ENCODE results near the gene GRIN1.

GRIN1 gene

GRCh38 chr9:137166380-137167229 lies 27.7 kb downstream of the GRIN1 start:
- no peak for DNase-seq

GRCh38 chr9:137167277-137167746 lies 28.4 kb downstream of the GRIN1 start:
- no peak for DNase-seq

- DNase-seq, result no peak
Measured at GRCh38 chr9:137167747-137168572, 29.0 kb downstream of the GRIN1 start.

- DNase-seq, result no peak
Measured at GRCh38 chr9:137168573-137168903, 29.6 kb downstream of the GRIN1 start.

DNA sequence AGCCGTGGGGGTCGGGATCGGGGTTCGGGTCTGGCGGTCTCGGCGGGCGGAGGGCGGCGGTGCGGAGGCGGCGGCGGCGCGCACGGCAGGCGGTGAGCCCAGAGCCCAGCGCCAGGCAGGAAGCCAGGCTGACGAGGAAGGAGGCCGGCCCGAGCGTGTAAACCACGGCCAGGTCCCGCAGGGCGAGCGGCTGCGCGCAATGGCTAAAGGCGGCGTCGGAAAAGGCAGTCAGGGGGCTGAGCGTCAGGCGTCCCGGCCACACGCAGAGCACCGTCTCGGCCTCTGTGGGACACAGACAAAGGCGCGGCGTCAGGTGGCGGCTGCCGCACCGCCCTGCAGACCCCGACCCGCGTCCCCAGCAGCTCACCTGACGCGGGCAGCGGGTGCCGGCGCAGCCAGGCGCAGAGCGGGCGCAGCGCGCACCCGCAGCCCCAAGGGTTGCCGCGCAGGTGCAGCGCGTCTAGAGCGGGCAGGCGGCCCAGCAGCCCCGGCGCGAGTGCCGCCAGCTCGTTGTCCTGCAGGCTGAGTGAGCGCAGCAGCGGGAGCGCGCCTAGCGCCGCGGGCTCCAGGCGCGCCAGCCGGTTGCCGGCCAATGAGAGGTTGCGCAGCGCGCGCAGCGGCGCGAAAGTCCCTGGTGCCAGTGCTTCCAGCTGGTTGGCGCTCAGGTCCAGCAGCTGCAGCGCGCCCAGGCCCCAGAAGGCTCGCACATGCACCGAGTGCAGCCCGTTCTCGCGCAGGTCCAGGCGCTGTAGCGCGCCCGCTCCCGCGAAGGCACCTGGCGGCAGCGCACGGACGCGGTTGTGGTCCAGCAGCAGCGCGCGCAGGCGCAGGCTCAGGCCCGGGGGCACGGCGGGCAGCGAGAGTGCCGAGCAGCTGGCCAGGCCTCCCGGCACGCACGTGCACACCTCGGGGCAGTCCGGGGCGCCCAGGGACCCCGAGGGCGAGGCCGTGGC lies 30.2 kb downstream of the GRIN1 start:
- peak; percentile 82 for DNase-seq

DNA sequence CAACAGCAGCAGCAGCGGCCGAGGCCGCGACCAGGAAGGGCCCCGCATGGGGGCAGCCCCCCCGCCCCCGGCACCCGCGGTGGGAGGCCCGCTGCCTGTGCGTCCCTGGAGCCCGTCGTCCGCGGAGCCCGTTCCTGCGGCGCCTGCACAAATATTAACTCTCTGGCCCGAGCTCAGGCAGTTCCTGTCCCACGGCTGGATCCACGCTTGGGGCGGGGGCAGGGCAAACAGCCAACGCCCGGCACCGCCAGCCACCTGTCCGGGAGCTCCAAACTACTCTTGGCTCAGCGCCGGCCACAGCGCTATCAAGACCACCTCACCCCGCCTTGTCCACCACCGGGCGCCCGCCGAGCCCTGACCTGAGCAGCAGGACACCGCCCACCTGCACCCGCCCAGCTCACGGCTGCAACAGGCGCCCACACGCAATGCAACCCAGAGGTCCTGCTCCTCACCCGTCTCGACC lies 31.0 kb downstream of the GRIN1 start, which contains the start of gene LRRC26:
TSS of gene LRRC26 (minus strand) at position 156 of the 463 bp plus-strand sequence. CDS start at position 48, 108 bp downstream.
- no peak for DNase-seq

- no peak for DNase-seq
Measured at GRCh38 chr9:137170486-137171148, 31.7 kb downstream of the GRIN1 start.

- no peak for DNase-seq
Measured at GRCh38 chr9:137171149-137171900, 32.4 kb downstream of the GRIN1 start.

- no peak for DNase-seq
Measured at GRCh38 chr9:137172901-137173795, 34.2 kb downstream of the GRIN1 start.

GRCh38 chr9:137173796-137174664 lies 35.1 kb downstream of the GRIN1 start:
- no peak for DNase-seq

- no peak for DNase-seq
Measured at GRCh38 chr9:137174722-137175293, 35.9 kb downstream of the GRIN1 start.

DNA sequence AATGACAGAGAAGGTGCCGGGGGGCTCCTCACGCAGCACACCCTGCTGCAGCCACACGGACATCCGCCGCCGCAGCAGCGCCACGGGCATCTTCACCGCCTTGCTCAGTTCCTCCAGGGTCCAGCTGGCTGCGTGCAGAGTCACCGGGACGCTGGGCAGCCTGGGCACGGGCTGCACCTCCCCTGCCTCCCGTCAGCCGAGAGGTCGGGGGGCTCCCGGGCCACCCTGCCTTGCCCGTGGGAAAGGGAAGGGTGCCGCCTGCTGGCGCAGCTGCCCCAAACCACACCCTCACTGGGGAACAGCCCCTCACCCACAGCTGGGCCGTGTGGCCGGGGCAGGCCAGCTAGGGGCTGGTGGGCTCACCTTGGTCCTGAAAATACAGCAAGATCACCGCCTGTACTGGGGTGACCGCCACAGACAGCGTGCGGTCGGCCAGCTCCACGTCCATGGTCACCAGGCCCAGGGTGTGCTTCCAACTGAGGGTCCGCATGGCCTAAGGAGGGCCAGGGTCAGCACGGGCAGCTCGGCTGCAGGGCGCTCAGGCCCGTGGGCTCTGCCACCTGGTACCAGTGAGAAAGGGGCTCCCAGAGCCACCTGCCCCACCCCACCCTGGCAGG lies 36.5 kb downstream of the GRIN1 start:
- no peak for DNase-seq

DNA sequence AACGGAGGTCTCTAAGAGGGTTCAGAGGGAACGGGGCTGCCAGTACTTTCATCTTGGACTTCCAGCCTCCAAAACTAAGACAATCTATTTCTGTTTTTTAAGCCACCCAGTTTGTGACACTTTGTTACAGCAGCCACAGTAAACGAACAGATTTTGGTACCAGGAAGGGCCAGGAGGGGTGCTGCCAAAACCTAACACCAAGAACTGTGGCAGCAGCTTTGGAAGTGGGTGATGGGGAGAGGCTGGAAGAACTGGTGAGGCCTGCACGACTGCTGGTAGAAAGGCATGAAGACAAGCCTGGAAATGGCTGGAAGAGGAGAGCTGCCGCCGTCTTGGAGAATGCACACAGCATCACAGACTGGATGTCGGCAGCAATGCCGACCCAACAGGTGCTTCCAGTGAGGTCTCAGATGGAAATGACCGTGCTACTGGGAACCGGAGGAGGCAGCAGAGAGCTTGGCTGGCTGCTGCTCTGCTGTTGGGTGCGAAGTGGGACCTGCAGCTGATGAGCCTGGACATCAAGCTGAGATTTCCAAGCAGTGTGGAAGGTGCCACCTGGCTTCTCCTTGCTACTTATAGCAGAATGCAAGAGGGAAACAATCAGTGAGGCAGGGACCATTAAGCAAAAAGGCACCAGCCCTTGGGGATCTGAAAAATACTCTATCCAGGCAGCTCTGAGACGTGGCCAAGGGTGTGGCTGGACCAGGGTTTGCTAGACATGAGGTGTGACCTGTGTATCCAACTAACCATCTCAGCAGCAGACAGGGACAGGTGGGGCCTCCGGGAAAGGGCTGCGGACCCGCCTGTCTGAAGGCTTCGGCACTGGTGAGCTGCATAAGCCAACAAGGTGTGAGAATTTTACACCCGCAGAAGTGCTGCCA lies 37.6 kb downstream of the GRIN1 start:
- DNase-seq, result peak; percentile 15

- DNase-seq, result no peak
Measured at GRCh38 chr9:137178201-137178938, 39.4 kb downstream of the GRIN1 start.

DNA sequence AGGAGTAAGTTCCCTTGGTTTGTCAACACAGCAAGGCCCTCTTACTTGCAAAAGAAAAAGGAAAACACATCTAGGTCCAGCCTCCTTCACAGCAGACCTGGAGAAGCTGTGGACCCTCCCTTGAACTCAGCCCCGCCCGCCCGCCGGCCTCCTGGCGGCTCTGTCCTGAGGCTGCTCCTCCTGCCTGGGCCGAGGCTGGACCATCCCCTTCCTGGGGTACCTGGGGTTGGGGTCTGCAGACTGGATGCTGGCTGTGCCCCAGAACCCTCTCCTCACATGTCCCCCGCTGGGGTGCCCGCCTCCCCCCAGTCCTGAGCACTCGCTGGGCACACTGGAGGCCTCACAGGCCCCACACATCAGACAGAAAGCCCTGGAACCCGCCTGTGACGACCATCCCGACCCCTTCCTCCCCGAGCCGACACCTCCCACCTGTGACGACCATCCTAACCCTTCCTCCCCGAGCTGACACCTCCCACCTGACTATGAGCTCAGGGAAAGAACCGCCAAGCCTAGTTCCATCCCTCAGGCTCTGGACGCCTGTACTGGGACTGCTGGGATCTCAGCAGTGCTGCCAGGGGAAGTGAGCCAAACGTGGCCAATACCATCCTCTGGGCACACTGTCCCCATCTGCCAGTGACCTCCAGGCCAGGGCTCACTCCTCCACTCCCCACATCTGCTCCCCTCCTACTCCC lies 40.1 kb downstream of the GRIN1 start:
- DNase-seq, result no peak

DNA sequence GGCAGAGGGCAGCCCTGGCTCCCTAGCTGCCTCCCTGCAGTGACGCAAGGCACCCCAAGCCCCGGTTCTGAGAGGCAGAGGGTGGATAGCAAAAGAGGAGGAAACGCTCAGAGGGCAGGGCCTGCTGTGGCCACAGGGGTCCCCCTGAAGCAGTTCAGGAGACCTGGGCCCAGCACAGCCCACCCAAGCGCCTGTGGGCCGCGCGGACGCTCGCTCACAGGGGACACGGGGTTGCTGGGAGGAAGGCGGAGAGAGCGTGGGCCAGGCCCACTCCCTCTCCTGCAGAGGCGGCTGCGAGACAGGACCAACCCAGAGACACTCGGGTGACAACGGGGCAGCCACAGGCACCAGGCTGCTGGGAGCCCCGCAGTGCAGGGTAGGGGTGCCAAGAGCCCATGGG lies 40.8 kb downstream of the GRIN1 start:
- DNase-seq, result no peak
